Glutamatergic neuron (in vitro differentiated cells): Measurements from ENCODE around the gene NTSR1. TPM values are rescaled to one million over a fixed set of nuclear protein-coding genes. Genes with fewer than 3 reads are reported as not detected.

Experiments
- DNase-seq: peaks from one replicate; pipeline ENCODE4 v3.0.0; 2022
- H3K27ac Mint-ChIP-seq: one replicate; pipeline ENCODE4 v1.8.0; 2020; ENCODE audit warnings: mild to moderate bottlenecking, mixed read lengths, inconsistent platforms; ENCODE audit not compliant: unreplicated experiment
- H3K27me3 Mint-ChIP-seq: one replicate; pipeline ENCODE4 v1.8.0; 2020; ENCODE audit warnings: mild to moderate bottlenecking, moderate library complexity, mixed read lengths, inconsistent platforms; ENCODE audit not compliant: unreplicated experiment
- H3K36me3 Mint-ChIP-seq: one replicate; pipeline ENCODE4 v1.8.0; 2020; ENCODE audit warnings: mild to moderate bottlenecking, mixed read lengths, inconsistent platforms; ENCODE audit not compliant: unreplicated experiment
- H3K4me1 Mint-ChIP-seq: one replicate; pipeline ENCODE4 v1.8.0; 2020; ENCODE audit warnings: mild to moderate bottlenecking, low read depth, mixed read lengths, inconsistent platforms; ENCODE audit not compliant: unreplicated experiment
- H3K4me3 Mint-ChIP-seq: one replicate; pipeline ENCODE4 v1.8.0; 2020; ENCODE audit warnings: mild to moderate bottlenecking, mixed read lengths, inconsistent platforms; ENCODE audit not compliant: unreplicated experiment
- H3K9me3 Mint-ChIP-seq: one replicate; pipeline ENCODE4 v1.8.0; 2020; ENCODE audit warnings: mild to moderate bottlenecking, moderate library complexity, mixed read lengths, inconsistent platforms; ENCODE audit not compliant: unreplicated experiment
- total RNA-seq: library from RNA; stranded (reverse); fragmentation: NEBNext Ultra II Directional; extraction: Animal tissue kit (Norgen Biotek cat#: 25700); gene quantifications from one replicate; pipeline ENCODE4 v1.2.1, GENCODE V29; 2021; ENCODE audit not compliant: unreplicated experiment
- TF ChIP-seq, protein P1 (sequence below): fragments of 200-600 bp; sonication (generic); IDR thresholded peaks from one replicate; pipeline ENCODE4 v1.5.0; 2021; ENCODE audit not compliant: partially characterized antibody, unreplicated experiment

NTSR1 gene
- total RNA-seq, 1 donor from 2014 or later, result 4.0 TPM

DNA sequence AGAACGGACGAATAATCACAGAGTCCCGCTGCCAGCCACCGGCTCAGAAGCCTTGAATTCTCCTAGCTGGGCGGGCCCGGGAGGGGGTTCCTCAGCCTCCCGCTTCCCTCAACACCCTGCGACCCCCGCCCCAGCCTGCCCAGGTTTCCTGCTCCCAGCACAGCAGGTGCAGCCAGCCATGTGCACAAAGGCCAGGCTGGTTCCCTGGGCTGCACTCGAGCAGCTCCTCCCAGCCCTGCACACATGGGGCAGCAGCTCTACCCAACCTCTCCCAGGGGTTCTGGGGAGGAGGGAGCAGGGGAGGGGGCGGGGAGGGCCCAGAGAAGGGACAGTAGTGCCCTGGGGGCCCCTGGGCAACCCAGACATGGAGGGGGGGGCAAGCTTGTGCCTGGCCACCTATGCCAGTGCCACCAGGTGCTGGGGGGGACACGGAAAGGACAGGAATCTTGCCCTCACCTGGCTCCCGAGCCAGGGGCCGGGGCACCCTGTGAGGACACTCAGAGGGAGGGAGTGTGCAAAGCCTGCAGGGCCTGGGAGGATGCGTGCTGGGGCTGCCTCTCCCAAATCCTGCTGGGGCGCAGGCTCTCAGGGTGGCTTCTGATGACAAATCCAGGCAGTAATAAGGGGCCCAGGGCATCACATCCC lies 1.2 kb upstream of the NTSR1 start:
- Mint-ChIP-seq H3K27me3 (peaks cover 10% of the 10 kb centered on the region), H3K9me3 (peaks cover 3% of the 10 kb centered on the region), H3K4me1 (peaks cover 13% of the 10 kb centered on the region), H3K36me3 (no peaks in the 10 kb centered on the region), H3K4me3 (no peak overlapping the region), H3K27ac (peak overlapping the region; percentile 43)
- TF ChIP-seq, protein P1, sequence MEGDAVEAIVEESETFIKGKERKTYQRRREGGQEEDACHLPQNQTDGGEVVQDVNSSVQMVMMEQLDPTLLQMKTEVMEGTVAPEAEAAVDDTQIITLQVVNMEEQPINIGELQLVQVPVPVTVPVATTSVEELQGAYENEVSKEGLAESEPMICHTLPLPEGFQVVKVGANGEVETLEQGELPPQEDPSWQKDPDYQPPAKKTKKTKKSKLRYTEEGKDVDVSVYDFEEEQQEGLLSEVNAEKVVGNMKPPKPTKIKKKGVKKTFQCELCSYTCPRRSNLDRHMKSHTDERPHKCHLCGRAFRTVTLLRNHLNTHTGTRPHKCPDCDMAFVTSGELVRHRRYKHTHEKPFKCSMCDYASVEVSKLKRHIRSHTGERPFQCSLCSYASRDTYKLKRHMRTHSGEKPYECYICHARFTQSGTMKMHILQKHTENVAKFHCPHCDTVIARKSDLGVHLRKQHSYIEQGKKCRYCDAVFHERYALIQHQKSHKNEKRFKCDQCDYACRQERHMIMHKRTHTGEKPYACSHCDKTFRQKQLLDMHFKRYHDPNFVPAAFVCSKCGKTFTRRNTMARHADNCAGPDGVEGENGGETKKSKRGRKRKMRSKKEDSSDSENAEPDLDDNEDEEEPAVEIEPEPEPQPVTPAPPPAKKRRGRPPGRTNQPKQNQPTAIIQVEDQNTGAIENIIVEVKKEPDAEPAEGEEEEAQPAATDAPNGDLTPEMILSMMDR, result no peak
- peak; percentile 37 for DNase-seq

DNA sequence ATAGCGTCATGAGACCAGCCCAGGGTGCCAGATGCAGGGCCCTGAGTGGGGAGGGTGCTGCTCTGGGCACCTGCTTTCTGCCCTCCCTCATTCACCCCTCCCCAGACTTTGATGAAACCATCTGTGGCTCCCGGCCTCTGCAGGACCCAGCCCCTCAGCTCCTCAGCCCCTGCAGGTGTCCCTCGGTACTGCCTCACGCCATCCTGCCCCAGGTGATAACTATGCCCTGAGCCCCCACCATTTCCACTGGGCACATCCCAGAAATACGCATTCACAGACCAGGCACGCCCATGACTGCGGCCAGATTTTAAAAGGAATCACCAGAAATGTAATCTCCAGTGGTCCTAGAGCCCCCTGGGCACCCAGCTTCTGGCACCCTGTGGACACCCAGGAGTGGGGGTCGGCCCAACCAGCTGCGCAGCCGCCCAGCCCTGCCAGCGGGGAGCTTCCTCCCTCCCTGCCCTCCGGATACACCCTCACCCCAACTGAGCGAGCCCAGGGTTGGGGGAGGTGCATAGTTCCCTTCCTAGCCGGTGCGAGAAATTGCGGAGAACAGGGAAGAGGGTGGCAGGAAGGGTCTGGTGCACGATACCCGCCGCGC lies 615 bp upstream of the NTSR1 start:
- H3K27ac Mint-ChIP-seq, result no peak overlapping the region
- peaks cover 3% of the 10 kb centered on the region for H3K9me3 Mint-ChIP-seq
- TF ChIP-seq, protein P1, result peak; percentile 81
- H3K4me3 Mint-ChIP-seq, result peak overlapping the region; percentile 74
- peak; percentile 73 for DNase-seq
- peaks cover 9% of the 10 kb centered on the region for H3K4me1 Mint-ChIP-seq
- peaks cover 7% of the 10 kb centered on the region for H3K27me3 Mint-ChIP-seq
- H3K36me3 Mint-ChIP-seq, result no peaks in the 10 kb centered on the region

DNA sequence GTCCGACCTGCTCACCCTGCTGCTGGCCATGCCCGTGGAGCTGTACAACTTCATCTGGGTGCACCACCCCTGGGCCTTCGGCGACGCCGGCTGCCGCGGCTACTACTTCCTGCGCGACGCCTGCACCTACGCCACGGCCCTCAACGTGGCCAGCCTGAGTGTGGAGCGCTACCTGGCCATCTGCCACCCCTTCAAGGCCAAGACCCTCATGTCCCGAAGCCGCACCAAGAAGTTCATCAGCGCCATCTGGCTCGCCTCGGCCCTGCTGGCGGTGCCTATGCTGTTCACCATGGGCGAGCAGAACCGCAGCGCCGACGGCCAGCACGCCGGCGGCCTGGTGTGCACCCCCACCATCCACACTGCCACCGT lies 885 bp downstream of the NTSR1 start:
- H3K9me3 Mint-ChIP-seq, result peaks cover 3% of the 10 kb centered on the region
- no peak overlapping the region for H3K27ac Mint-ChIP-seq
- H3K4me1 Mint-ChIP-seq, result peaks cover 9% of the 10 kb centered on the region
- TF ChIP-seq, protein P1, result no peak
- H3K4me3 Mint-ChIP-seq, result no peak overlapping the region
- DNase-seq, result no peak
- peaks cover 11% of the 10 kb centered on the region for H3K27me3 Mint-ChIP-seq
- peaks cover 6% of the 10 kb centered on the region for H3K36me3 Mint-ChIP-seq

DNA sequence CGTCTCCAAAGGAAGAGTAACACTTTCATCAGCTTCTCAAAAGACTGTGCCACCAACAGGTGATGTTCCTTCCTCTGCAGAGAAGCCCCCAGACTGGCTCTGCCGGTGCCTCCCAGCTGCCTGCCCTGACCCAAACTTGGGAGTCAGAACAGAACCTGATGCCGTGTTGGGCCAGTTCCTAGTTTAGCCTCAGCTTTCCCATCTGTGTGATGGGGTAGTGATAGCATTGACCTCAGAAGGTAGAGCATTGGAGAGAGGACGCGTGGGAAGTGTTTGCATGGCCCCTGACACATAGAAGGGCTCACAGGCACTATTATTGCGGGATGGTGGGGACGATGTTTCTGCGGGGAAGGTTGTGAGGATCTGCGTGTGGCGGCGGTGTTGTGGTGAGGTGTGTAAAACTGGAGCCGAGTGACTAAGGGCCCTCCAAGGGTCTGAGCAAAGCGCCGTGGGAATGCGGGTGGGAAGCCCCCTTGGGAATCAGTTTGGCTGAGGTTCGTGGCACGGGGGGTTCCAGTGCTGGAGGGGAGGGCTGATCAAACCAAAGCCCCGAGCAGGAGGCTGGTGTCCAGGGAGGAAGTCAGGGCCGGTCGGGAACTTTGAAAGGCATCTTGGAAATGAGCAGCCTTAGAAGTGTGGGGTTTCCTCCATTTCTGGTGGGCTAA lies 1.7 kb downstream of the NTSR1 start:
- Mint-ChIP-seq H3K4me3 (peak overlapping the region; percentile 36), H3K9me3 (peaks cover 5% of the 10 kb centered on the region), H3K27me3 (peaks cover 11% of the 10 kb centered on the region), H3K4me1 (peaks cover 9% of the 10 kb centered on the region), H3K27ac (no peak overlapping the region), H3K36me3 (peaks cover 11% of the 10 kb centered on the region)
- TF ChIP-seq, protein P1, result no peak
- no peak for DNase-seq
